Heart left ventricle (tissue), 16 donors: Measurements from ENCODE around the gene DBH. TPM values are rescaled to one million over a fixed set of nuclear protein-coding genes. Genes with fewer than 3 reads are reported as not detected.

ENCODE experiments used
- ATAC-seq, 4 donors: fragments of 200-7000 bp; cut with Tn5 transposase; one replicate each; pipeline ENCODE4 v1.9.1; 2020 to 2022; ENCODE audit warnings: moderate library complexity in 4 of 4, mild to moderate bottlenecking in 3 of 4, moderate number of reproducible peaks in 1 of 4
- DNase-seq, 5 donors: peaks; one replicate each; pipeline ENCODE4 v3.0.0-alpha.2; 2020
- H3K27ac ChIP-seq, 12 donors: fragments of 200-600 bp; sonication (generic) in 4 of 12; one replicate each; pipeline versions ENCODE4 v1.5.0 to v1.8.0; 2016 to 2022; ENCODE audit warnings: mild to moderate bottlenecking in 2 of 12
- H3K27me3 ChIP-seq, 9 donors: fragments of 200-600 bp; sonication (generic) in 2 of 9; one replicate each; pipeline versions ENCODE4 v1.5.1 to v1.8.0; 2016 to 2022; ENCODE audit warnings: mild to moderate bottlenecking in 3 of 9
- H3K36me3 ChIP-seq, 9 donors: fragments of 200-600 bp; sonication (generic) in 2 of 9; one replicate each; pipeline versions ENCODE4 v1.5.0 to v1.8.0; 2018 to 2022; ENCODE audit warnings: mild to moderate bottlenecking in 2 of 9
- H3K4me1 ChIP-seq, 12 donors: fragments of 200-600 bp; sonication (generic) in 4 of 12; one replicate each; pipeline versions ENCODE4 v1.5.0 to v1.8.0; 2016 to 2022; ENCODE audit warnings: mild to moderate bottlenecking in 3 of 12
- H3K4me3 ChIP-seq, 12 donors: fragments of 200-600 bp; sonication (generic) in 4 of 12; one replicate each; pipeline versions ENCODE4 v1.5.0 to v1.8.0; 2017 to 2022; ENCODE audit warnings: mild to moderate bottlenecking in 9 of 12, moderate library complexity in 4 of 12
- H3K9me3 ChIP-seq, 12 donors: fragments of 200-600 bp; sonication (generic) in 4 of 12; one replicate each; pipeline versions ENCODE4 v1.5.0 to v1.8.0; 2016 to 2022; ENCODE audit warnings: mild to moderate bottlenecking in 1 of 12
- CTCF ChIP-seq, 12 donors: fragments of 200-600 bp; sonication (generic) in 4 of 12; IDR thresholded peaks; one replicate each; pipeline versions ENCODE4 v1.5.0 to v1.8.0; 2018 to 2022; ENCODE audit warnings: antibody characterized with exemption in 12 of 12, mild to moderate bottlenecking in 5 of 12
- POLR2A ChIP-seq, 2 donors: fragments of 450-650 bp; IDR thresholded peaks; one replicate each; pipeline ENCODE4 v1.6.1; 2017; ENCODE audit warnings: antibody characterized with exemption in 2 of 2, mild to moderate bottlenecking in 2 of 2, moderate library complexity in 2 of 2
- WGBS, 4 donors: extraction: QIAGEN DNeasy Blood & Tissue Kit in 2 of 4; methylation state at CpG; one replicate each; pipeline versions ENCODE4 v1.1.5 to v1.1.7; 2013 to 2018; 5-methylcytosine and 5-hydroxymethylcytosine counted together
- intact Hi-C, 10 donors: fragments of 100-400 bp; cut with DNase I; formaldehyde crosslinking; loops; one replicate each; pipeline versions ENCODE4 v1.11.1 to v1.14.2; 2022
- polyA plus RNA-seq, 2 donors: library from polyadenylated mRNA; stranded (reverse); fragments of 200-250 nt; gene quantifications; one replicate each; pipeline ENCODE4 v1.2.3, GENCODE V29; 2013
- total RNA-seq, 9 donors: library from RNA; depleted of rRNA in 2 of 9; stranded (reverse); fragments of >200 nt in 2 of 9; fragmentation: NEBNext Ultra II Directional in 3 of 9; extraction: Animal tissue kit (Norgen Biotek cat#: 25700) in 3 of 9; gene quantifications; one replicate each; pipeline versions ENCODE4 v1.1.0 to v1.2.4, GENCODE V29; 2016 to 2023
- donor health status: ischemic (EF 13 %, LVEDD 7.1; RV severe dilation, severe dysfunction).
- donor health status: healthy with polysubstance abuse.
- donor health status: DM: no; HTN: yes; CAD: no.
- donor health status: DM: no; HTN: no; CAD: no.
- donor health status: ischemic (EF 25% LVEDD 6.9; RV normal size, moderate dysfunction).
- donor health status: ischemic (EF 25% LVEDD 5.7; RV mildly dilated, moderate dysfunction).
- donor health status: healthy.
- donor health status: DM: yes; HTN: yes; CAD: no.
- donor health status: ischemic (EF 35%, LVEDD 5.7; RV mildly dilated, moderate dysfunction).
- donor health status: nonischemic (EF 11% LVEDD 7.7; RV severe dilation, severe dysfunction).
- donor health status: DM: yes; HTN: yes; CAD: no.
- donor health status: PGD.
- donor health status: ischemic (EF 29% LVEDD 5.4; RV normal size, mild dysfunction).
- donor health status: nonischemic (EF 23%, LVEDD 6.1; RV moderate dilation, normal function).

The DBH gene
- total and polyA plus RNA-seq, 11 donors: 0.06 to 0.08 TPM; not detected in 9

GRCh38 chr9:133642708-133643361 is 6.7 kb downstream of the DBH start:
- Histone ChIP-seq H3K36me3 (no peaks in the 10 kb centered on the region), H3K27me3 (peaks cover 0 to 9% (median 0%) of the 10 kb centered on the region in 9 donors), H3K4me3 (no peak overlapping the region), H3K27ac (no peak overlapping the region), H3K4me1 (no peaks in the 10 kb centered on the region), H3K9me3 (no peaks in the 10 kb centered on the region)
- DNase-seq (no peak), ATAC-seq (no peak)
- WGBS, 4 donors: 50 to 76% (median 69%) methylated on average over 11 to 16 of the region's 16 CpGs
- TF ChIP-seq POLR2A (IDR thresholded peaks at IDR 0.05): no peak
- no peak for TF ChIP-seq CTCF (IDR thresholded peaks at IDR 0.05)
- intact Hi-C loops: no loop called here

GRCh38 chr9:133643362-133643755 is 7.2 kb downstream of the DBH start:
- H3K36me3 ChIP-seq: no peaks in the 10 kb centered on the region
- intact Hi-C loops: no loop called here
- peaks cover 0 to 9% (median 0%) of the 10 kb centered on the region in 9 donors for H3K27me3 ChIP-seq
- no peak overlapping the region for H3K27ac ChIP-seq
- whole genome bisulfite sequencing, 4 donors: 88 to 93% (median 92%) methylated on average over 10 to 20 of the region's 20 CpGs
- no peak overlapping the region for H3K4me3 ChIP-seq
- no peak for TF ChIP-seq POLR2A (IDR thresholded peaks at IDR 0.05)
- TF ChIP-seq CTCF (IDR thresholded peaks at IDR 0.05): no peak
- no peaks in the 10 kb centered on the region for H3K4me1 ChIP-seq
- no peaks in the 10 kb centered on the region for H3K9me3 ChIP-seq
- no peak for DNase-seq
- no peak for ATAC-seq

- Histone ChIP-seq H3K36me3 (no peaks in the 10 kb centered on the region), H3K27ac (no peak overlapping the region), H3K9me3 (no peaks in the 10 kb centered on the region), H3K4me3 (no peak overlapping the region), H3K4me1 (no peaks in the 10 kb centered on the region), H3K27me3 (peaks cover 0 to 9% (median 0%) of the 10 kb centered on the region in 9 donors)
- intact Hi-C loops: no loop called here
- WGBS, 4 donors: 86 to 88% (median 87%) methylated on average over 19 to 23 of the region's 23 CpGs
- TF ChIP-seq POLR2A (IDR thresholded peaks at IDR 0.05): no peak
- no peak for TF ChIP-seq CTCF (IDR thresholded peaks at IDR 0.05)
- ATAC-seq: no peak
- DNase-seq: no peak
Observed at GRCh38 chr9:133643978-133644760, 8.0 kb downstream of the DBH start.

- no peak overlapping the region for H3K4me3 ChIP-seq
- no peak for ATAC-seq
- intact Hi-C loops: no loop called here
- H3K27me3 ChIP-seq: peaks cover 0 to 9% (median 0%) of the 10 kb centered on the region in 9 donors
- H3K9me3 ChIP-seq: no peaks in the 10 kb centered on the region
- no peaks in the 10 kb centered on the region for H3K36me3 ChIP-seq
- TF ChIP-seq POLR2A (IDR thresholded peaks at IDR 0.05): no peak
- no peak for TF ChIP-seq CTCF (IDR thresholded peaks at IDR 0.05)
- 54 to 60% (median 58%) methylated on average over 10 of the region's 10 CpGs for WGBS, 4 donors
- H3K4me1 ChIP-seq: no peaks in the 10 kb centered on the region
- no peak overlapping the region for H3K27ac ChIP-seq
- no peak for DNase-seq
Observed at GRCh38 chr9:133645021-133645765, 9.0 kb downstream of the DBH start.
